Suppressor macrophage treated with lipopolysaccharide for 1 hour (primary cell): ENCODE measurements around the gene PCNT.
"Not testable (repeated sequence)": the region's sequence is repeated elsewhere in the genome, so short reads cannot be mapped to it uniquely, and the experiment has no call there.

Experiments used
- DNase-seq, 3 donors: peaks; one replicate each; pipeline ENCODE4 v3.0.0-alpha.2; 2020 to 2022

PCNT gene

GRCh38 chr21:46455575-46456385, 131.8 kb downstream of the PCNT start:
- peak; percentile 33 to 58 (median 57) for DNase-seq

GRCh38 chr21:46456750-46457149, 132.8 kb downstream of the PCNT start:
- DNase-seq, result no peak

GRCh38 chr21:46457801-46458314, 133.9 kb downstream of the PCNT start:
- peak; percentile 48 to 65 (median 55) for DNase-seq

- DNase-seq, result peak; percentile 99
Observed at GRCh38 chr21:46458315-46459023, 134.5 kb downstream of the PCNT start, which contains the start of gene DIP2A. Gene DIP2A, plus strand, starts transcription at chr21:46458891. Its CDS starts 241 bp downstream, at chr21:46459132.

GRCh38 chr21:46459024-46459355, 135.0 kb downstream of the PCNT start:
- no peak for DNase-seq

GRCh38 chr21:46459356-46460112, 135.6 kb downstream of the PCNT start:
- DNase-seq, result peak; percentile 57 to 78 (median 65)

GRCh38 chr21:46461909-46462308, 138.0 kb downstream of the PCNT start:
- DNase-seq, result no peak

GRCh38 chr21:46465153-46465552, 141.2 kb downstream of the PCNT start:
- not testable (repeated sequence) for DNase-seq

GRCh38 chr21:46465651-46466050, 141.7 kb downstream of the PCNT start:
- DNase-seq, result peak in 2 of 3 donors; percentile 8 to 19

- DNase-seq, result no peak
Observed at GRCh38 chr21:46468108-46468774, 144.3 kb downstream of the PCNT start.

GRCh38 chr21:46469275-46469674, 145.3 kb downstream of the PCNT start:
- DNase-seq, result no peak

- DNase-seq, result no peak
Observed at GRCh38 chr21:46471514-46471913, 147.6 kb downstream of the PCNT start.

- peak; percentile 64 to 74 (median 71) for DNase-seq
Observed at GRCh38 chr21:46472246-46472645, 148.3 kb downstream of the PCNT start.

GRCh38 chr21:46474382-46474781, 150.4 kb downstream of the PCNT start:
- peak; percentile 73 to 88 (median 87) for DNase-seq

- DNase-seq, result no peak
Observed at GRCh38 chr21:46475296-46475695, 151.3 kb downstream of the PCNT start.

- no peak for DNase-seq
Observed at GRCh38 chr21:46477765-46478164, 153.8 kb downstream of the PCNT start.

GRCh38 chr21:46478910-46479309, 155.0 kb downstream of the PCNT start:
- no peak for DNase-seq

- no peak for DNase-seq
Observed at GRCh38 chr21:46480466-46480865, 156.5 kb downstream of the PCNT start.

- no peak for DNase-seq
Observed at GRCh38 chr21:46482225-46482845, 158.4 kb downstream of the PCNT start.

GRCh38 chr21:46482846-46483231, 158.9 kb downstream of the PCNT start:
- no peak for DNase-seq

- no peak for DNase-seq
Observed at GRCh38 chr21:46483300-46484295, 159.6 kb downstream of the PCNT start.
